Measurements from ENCODE around the gene KRT6C. TPM values are rescaled to one million over a fixed set of nuclear protein-coding genes. Genes with fewer than 3 reads are reported as not detected.
"Not testable (repeated sequence)": the region's sequence is repeated elsewhere in the genome, so short reads cannot be mapped to it uniquely, and the experiment has no call there.

Gene KRT6C
- total and polyA plus RNA-seq, 2 donors from 2014 or later: not detected

GRCh38 chr12:52454411-52455201, 19.0 kb downstream of the KRT6C start:
- no peak overlapping the region for H3K4me3 ChIP-seq (ENCODE audit: low read length in 3 of 3)
- no peak for DNase-seq
- no peak for TF ChIP-seq CTCF (IDR thresholded peaks at IDR 0.05; ENCODE audit: borderline replicate concordance, extremely low read depth, insufficient read depth)

GRCh38 chr12:52452101-52452500, 21.5 kb downstream of the KRT6C start, which contains the start of gene KRT6B:
Gene KRT6B, minus strand, starts transcription at chr12:52452146. Its CDS starts 68 bp downstream, at chr12:52452078.
- Histone ChIP-seq H3K9ac (ENCODE audit: low read length in 3 of 3) (no peak within 1 kb of the TSS), H3K27ac (ENCODE audit: low read depth in 2 of 2, low read length in 2 of 2) (no peak within 1 kb of the TSS), H3K36me3 (ENCODE audit: control insufficient read depth in 2 of 3, insufficient read depth in 3 of 3, low read length in 3 of 3) (no peaks in the 10 kb centered on the region), H3K9me3 (ENCODE audit: control insufficient read depth in 2 of 3, insufficient read depth in 1 of 3, low read length in 3 of 3) (no peaks in the 10 kb centered on the region), H3K27me3 (ENCODE audit: control insufficient read depth, insufficient read depth, low read length) (no peaks in the 10 kb centered on the region), H3K4me1 (ENCODE audit: control insufficient read depth in 2 of 3, insufficient read depth in 2 of 3, low read depth in 1 of 3, low read length in 3 of 3) (no peaks in the 10 kb centered on the region), H3K4me3 (ENCODE audit: low read length in 3 of 3) (no peak within 1 kb of the TSS)
- intact Hi-C loops (cut with DNase I): no loop called here
- no peak for TF ChIP-seq CTCF (IDR thresholded peaks at IDR 0.05; ENCODE audit: borderline replicate concordance, extremely low read depth, insufficient read depth)
- DNase-seq (no peak), FAIRE-seq (no peak)

More at GRCh38 chr12:52454411-52455201, 19.0 kb downstream of the KRT6C start:
- no peak overlapping the region for H3K27ac ChIP-seq (ENCODE audit: low read depth in 2 of 2, low read length in 2 of 2)
- no peaks in the 10 kb centered on the region for H3K27me3 ChIP-seq (ENCODE audit: control insufficient read depth, insufficient read depth, low read length)
- no peak for FAIRE-seq
- intact Hi-C loops (cut with DNase I): no loop called here
- no peaks in the 10 kb centered on the region for H3K4me1 ChIP-seq (ENCODE audit: control insufficient read depth in 2 of 3, insufficient read depth in 2 of 3, low read depth in 1 of 3, low read length in 3 of 3)
- no peaks in the 10 kb centered on the region for H3K36me3 ChIP-seq (ENCODE audit: control insufficient read depth in 2 of 3, insufficient read depth in 3 of 3, low read length in 3 of 3)
- H3K9me3 ChIP-seq (ENCODE audit: control insufficient read depth in 2 of 3, insufficient read depth in 1 of 3, low read length in 3 of 3): no peaks in the 10 kb centered on the region
- no peak overlapping the region for H3K9ac ChIP-seq (ENCODE audit: low read length in 3 of 3)

- DNase-seq (no peak), FAIRE-seq (no peak)
- Histone ChIP-seq H3K9ac (ENCODE audit: low read length in 3 of 3) (no peak overlapping the region), H3K27me3 (ENCODE audit: control insufficient read depth, insufficient read depth, low read length) (no peaks in the 10 kb centered on the region), H3K36me3 (ENCODE audit: control insufficient read depth in 2 of 3, insufficient read depth in 3 of 3, low read length in 3 of 3) (no peaks in the 10 kb centered on the region), H3K4me3 (ENCODE audit: low read length in 3 of 3) (no peak overlapping the region), H3K9me3 (ENCODE audit: control insufficient read depth in 2 of 3, insufficient read depth in 1 of 3, low read length in 3 of 3) (no peaks in the 10 kb centered on the region), H3K27ac (ENCODE audit: low read depth in 2 of 2, low read length in 2 of 2) (no peak overlapping the region), H3K4me1 (ENCODE audit: control insufficient read depth in 2 of 3, insufficient read depth in 2 of 3, low read depth in 1 of 3, low read length in 3 of 3) (no peaks in the 10 kb centered on the region)
- intact Hi-C loops (cut with DNase I): no loop called here
- TF ChIP-seq CTCF (IDR thresholded peaks at IDR 0.05; ENCODE audit: borderline replicate concordance, extremely low read depth, insufficient read depth): no peak
These were observed 25.4 kb downstream of the KRT6C start for GRCh38 chr12:52448228-52448627.

GRCh38 chr12:52447196-52447595, 26.4 kb downstream of the KRT6C start:
- H3K9me3 ChIP-seq (ENCODE audit: control insufficient read depth in 2 of 3, insufficient read depth in 1 of 3, low read length in 3 of 3); H3K36me3 ChIP-seq (ENCODE audit: control insufficient read depth in 2 of 3, insufficient read depth in 3 of 3, low read length in 3 of 3); H3K9ac ChIP-seq (ENCODE audit: low read length in 3 of 3); intact Hi-C loops (cut with DNase I); H3K27me3 ChIP-seq (ENCODE audit: control insufficient read depth, insufficient read depth, low read length); H3K4me3 ChIP-seq (ENCODE audit: low read length in 3 of 3); H3K4me1 ChIP-seq (ENCODE audit: control insufficient read depth in 2 of 3, insufficient read depth in 2 of 3, low read depth in 1 of 3, low read length in 3 of 3); FAIRE-seq; DNase-seq; H3K27ac ChIP-seq (ENCODE audit: low read depth in 2 of 2, low read length in 2 of 2): not testable (repeated sequence)

All from kidney (tissue), 14 donors.